C4-2B (cell line): ENCODE data around the gene IGFBP3.

Experiments used
- ZFX ChIP-seq: fragments of 450-650 bp; IDR thresholded peaks from 2 replicates; pipeline ENCODE4 v1.6.1; 2017
- TF ChIP-seq, protein P1 (sequence below): fragments of 450-650 bp; conservative IDR thresholded peaks from 2 replicates; pipeline ENCODE4 v1.5.1; 2017; ENCODE audit warnings: mild to moderate bottlenecking

DNA sequence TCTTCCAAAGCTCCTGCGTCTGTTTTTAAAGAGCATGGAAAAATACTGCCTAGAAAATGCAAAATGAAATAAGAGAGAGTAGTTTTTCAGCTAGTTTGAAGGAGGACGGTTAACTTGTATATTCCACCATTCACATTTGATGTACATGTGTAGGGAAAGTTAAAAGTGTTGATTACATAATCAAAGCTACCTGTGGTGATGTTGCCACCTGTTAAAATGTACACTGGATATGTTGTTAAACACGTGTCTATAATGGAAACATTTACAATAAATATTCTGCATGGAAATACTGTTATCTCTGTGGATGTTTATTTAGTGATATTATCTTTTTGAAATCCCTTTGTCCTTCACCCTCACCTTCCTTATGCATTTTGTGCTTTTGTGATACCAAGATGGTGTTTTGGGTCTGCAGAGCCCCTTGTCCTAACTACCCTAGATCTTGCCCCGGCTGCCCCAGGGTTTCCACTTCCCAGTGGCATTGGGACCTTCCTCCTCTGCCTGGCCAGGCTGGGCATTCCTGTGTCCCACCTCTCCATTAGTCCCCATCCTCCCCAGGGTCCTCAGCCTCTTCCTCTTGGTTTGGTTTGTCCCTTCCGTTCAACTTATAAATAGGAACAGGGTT lies 27.6 kb downstream of the IGFBP3 start:
- TF ChIP-seq, protein P1, sequence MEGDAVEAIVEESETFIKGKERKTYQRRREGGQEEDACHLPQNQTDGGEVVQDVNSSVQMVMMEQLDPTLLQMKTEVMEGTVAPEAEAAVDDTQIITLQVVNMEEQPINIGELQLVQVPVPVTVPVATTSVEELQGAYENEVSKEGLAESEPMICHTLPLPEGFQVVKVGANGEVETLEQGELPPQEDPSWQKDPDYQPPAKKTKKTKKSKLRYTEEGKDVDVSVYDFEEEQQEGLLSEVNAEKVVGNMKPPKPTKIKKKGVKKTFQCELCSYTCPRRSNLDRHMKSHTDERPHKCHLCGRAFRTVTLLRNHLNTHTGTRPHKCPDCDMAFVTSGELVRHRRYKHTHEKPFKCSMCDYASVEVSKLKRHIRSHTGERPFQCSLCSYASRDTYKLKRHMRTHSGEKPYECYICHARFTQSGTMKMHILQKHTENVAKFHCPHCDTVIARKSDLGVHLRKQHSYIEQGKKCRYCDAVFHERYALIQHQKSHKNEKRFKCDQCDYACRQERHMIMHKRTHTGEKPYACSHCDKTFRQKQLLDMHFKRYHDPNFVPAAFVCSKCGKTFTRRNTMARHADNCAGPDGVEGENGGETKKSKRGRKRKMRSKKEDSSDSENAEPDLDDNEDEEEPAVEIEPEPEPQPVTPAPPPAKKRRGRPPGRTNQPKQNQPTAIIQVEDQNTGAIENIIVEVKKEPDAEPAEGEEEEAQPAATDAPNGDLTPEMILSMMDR, result no peak
- no peak for TF ChIP-seq ZFX
